Frontal cortex (tissue), 4 donors: ENCODE measurements around the gene C1R. TPM values are rescaled to one million over a fixed set of nuclear protein-coding genes. Genes with fewer than 3 reads are reported as not detected.
"Not testable (repeated sequence)": the region's sequence is repeated elsewhere in the genome, so short reads cannot be mapped to it uniquely, and the experiment has no call there.

ENCODE experiments used
- DNase-seq, 2 donors: peaks; one replicate each; pipeline ENCODE4 v3.0.0; 2012; ENCODE audit warnings: low spot score in 2 of 2
- FAIRE-seq: peaks from 2 replicates; lab custom pipeline; 2012; peaks lifted over from hg19 to GRCh38; lab: Jason Lieb, UNC
- total RNA-seq: library from RNA; depleted of rRNA; stranded (reverse); fragments of >200 nt; gene quantifications from one replicate; pipeline ENCODE4 v1.2.3, GENCODE V29; 2014
- donor health status: control.
- donor health status: control.
- donor health status: control.

Gene C1R
- total RNA-seq, 1 donor from 2014 or later = 3.7 TPM

DNA sequence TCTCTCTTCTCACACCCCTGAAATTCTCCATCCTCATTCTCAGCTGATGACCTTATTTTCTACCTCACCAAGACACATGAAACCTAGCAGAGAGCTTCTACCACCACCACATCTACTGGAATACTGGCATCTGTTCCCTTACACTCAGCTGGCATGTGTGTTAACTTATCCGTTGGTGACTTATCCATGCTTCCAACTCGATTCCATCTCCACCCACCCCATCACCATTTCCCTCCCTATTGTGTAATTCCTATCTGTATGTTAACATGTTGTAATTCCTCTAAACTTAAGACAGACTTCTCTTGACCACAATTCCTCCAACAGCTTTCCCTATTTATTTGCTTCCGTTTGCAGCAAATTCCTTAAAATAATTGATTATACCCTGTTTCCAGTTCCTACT, 16.3 kb downstream of the C1R start:
- DNase-seq (no peak), FAIRE-seq (no peak)

DNA sequence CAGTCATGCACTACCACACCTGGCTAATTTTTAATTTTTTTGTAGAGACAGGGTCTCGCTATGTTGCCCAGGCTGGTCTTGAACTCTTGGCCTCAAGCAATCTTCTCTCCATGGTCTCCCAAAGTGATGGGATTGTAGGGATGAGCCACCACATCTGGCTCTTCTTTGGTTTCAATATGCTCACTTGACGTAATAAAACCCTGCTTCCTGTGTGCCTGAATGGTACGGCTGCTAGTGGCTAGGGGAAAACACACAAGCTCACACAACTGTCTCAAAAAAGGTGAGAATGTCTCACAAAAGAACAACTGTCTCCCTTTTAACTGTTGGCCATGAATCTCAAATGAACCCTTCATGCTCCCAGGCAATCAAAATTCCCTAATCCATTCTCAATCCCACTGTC, 16.7 kb downstream of the C1R start:
- DNase-seq (no peak), FAIRE-seq (no peak)

DNA sequence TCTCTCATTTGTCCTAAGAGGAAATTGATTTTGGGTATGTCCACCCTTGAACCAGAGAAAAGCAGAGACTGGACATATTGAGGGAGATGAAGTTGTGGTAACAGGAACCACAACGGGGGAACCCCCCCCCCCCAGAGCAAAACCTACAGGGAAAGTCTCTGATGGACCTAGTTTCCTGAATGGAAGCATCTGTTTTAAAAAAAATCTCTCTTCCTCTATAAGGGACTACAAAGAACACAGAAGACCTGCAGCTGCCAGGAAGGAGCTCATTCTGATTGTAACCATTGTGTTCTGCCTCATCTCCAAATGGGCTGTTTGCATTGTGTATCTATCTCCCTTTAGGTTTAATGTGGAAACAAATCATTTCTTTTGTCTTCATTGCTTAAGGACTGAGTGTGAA, 18.3 kb downstream of the C1R start:
- FAIRE-seq (no peak), DNase-seq (no peak)

DNA sequence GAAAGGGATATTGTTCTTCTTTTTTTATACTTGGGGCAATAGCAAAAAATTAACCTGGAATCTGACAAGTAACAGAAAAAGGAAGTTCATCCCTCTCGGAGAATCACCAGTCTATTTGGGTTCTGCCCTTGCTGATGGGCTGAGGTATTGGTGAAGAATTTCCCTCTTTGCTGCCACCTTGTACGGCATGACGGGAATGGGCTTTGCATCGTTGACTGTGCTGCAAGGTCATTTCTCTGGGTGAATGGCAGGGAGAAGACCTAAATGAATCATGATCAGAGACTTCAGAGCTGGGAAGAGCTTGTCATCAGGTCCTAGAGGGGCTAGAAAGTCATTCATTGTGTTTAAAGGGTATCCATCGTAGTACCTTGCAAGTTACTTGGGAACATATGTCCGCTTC, 19.7 kb downstream of the C1R start:
- no peak for DNase-seq
- FAIRE-seq = no peak

DNA sequence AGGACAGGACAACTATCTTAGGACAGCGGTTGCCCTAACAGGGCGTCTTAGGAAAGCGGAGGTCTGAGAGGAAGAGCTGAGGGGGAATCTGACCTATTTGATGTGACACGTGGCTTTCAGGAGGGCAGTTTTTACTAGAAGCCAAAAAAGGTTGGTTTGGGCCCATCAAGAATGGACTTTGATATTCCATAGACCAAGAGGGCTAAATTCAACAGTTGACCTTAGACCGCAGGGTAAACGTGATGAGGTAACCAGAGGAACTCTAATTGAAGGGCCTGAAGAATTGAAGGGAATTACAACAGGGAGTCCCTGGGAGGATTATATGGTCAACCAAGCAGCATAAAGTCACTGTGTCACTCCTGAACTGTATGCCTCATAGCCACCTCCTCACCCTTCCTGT, 20.2 kb downstream of the C1R start:
- DNase-seq (no peak), FAIRE-seq (no peak)

DNA sequence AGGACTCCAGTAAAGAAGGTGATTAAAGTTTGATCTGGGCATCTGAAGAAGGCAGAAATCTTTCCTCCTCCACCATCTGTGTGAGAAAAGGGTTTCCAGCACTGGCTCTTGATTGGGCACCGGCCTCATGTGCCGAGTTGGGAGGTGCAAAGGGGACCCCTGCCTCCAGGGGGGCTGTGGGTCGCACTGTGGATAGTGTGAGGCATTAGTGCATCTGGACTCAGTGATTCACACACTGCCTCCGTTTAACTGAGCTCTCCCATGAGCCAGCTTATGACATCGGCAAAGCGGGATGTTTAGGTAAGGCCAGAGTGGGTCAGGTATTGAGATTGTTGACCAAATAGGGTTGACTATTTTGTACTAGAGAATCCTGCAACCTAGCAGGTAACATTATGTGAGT, 22.9 kb downstream of the C1R start:
- FAIRE-seq (no peak), DNase-seq (no peak)

DNA sequence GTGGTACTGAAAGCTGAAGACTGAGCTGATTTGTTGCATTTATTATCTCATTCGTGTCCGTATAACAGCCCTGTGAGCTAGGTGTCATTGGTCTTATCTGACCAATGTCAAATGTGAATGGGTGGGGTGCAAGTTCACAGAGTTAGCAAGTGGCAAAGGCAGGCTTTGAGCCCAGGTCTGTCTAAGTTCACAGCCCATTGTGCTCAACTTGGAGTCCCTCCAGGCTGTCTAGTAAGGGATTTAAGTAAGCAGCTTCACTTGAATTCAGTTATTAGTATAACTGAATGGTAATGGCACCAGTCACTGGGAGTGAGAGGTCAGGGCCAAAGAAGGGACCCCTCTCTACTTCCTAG, 23.3 kb downstream of the C1R start:
- DNase-seq = no peak
- FAIRE-seq = no peak

DNA sequence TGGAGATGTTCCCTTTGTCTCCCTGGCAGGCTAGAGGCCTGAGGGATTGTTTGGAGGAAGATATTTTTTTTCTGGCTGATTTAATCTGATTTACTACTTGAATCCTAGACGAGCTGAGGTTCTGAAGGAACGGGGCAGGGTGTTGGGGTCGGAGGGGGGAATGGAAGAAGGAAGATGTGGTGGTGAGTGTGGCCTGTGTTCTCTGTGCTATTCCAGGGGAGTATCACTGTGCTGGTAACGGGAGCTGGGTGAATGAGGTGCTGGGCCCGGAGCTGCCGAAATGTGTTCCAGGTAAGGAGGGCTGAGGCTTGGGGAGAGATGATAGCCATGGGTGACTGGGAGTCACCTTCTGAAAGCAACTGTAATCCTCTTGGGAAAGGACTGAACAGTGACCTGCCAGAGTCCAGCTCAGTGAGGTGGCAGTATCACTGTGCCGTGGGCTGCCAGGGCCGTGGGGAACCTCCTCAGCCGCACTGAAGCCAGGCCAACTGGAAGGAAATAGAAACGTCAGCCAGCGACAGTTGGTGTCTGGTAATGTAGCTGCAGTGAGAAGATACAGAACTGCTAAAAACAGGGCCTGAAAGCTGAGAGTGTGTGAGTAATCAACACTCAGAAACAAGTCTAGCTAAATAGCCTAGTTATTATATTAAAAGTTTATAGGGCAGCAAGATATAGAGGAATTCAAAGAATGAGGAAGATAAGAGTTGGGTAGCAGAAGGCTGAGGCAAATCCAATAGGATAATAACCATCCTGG, 23.8 kb downstream of the C1R start:
- DNase-seq = no peak
- FAIRE-seq = no peak

DNA sequence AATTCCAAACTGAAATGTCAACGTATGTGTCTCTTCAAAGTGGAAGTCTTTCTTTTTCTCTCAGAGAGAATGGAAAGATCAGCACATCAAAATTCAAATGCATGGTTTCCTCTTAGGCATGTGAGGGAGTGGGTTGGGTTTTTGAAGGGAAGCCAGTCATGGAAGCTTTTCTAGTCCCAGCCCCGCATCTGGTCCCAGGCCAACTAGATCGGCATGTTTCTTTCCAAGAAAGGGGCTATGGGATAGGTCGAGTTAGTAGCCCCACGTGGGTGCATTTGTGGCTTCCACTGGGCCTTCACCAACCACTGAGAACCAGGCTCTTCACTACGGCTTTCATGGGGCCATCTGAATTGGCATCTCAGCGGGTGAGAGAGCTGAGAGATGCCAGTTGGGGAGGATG, 25.1 kb downstream of the C1R start:
- DNase-seq (no peak), FAIRE-seq (no peak)

DNA sequence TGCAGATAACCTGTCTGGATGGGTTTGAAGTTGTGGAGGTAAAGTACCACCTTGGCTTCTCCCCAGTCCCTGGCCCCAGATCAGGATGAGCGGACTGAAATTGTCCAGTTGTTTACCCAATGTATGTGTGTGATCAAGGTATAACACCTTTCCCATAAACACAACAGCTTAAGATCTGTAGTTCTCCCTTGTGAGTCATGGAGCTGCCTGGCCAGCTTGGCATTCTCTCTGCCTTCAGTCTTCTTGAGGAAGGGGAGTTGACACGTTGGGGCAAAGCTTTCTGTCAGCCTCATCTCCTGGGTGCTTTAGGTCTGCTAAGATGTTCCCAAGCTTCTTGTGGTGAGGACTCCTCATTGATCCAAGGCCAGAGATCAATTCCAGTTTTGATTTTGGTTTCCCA, 25.6 kb downstream of the C1R start:
- DNase-seq = no peak
- FAIRE-seq = no peak

DNA sequence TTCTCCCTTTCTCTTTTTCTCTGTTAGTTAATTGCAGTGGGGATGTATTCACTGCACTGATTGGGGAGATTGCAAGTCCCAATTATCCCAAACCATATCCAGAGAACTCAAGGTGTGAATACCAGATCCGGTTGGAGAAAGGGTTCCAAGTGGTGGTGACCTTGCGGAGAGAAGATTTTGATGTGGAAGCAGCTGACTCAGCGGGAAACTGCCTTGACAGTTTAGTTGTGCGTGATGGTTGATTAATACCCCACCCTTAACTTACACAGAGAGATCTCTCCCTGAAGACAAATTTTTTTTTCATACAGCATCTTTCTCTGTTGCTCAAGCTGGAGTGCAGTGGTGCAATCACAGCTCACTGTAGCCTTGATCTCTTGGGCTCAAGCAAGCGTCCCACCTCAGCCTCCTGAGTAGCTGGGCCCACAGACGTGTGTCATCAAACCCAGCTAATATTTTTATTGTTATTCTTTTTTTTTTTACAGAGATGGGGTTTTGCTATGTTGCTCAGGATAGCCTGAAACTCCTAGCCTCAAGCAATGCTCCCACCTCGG, 27.1 kb downstream of the C1R start:
- DNase-seq = no peak
- no peak for FAIRE-seq

DNA sequence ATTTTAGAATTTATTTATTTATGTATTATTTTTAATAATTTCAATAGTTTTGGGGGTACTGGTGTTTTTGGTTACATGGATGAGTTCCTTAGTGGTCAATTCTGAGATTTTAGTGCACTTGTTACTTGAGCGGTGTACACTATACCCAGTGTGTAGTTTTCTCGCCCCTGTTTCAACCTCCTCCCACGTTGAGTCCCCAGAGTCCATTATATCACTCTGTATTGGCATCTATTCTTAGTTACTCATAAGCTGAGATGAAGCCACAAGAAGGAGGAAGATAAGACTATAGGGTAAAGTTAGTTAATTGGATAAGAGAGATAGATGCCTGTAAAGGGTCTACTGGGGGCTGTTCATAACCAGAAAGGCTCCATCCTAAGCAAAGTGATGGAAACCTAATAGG, 27.7 kb downstream of the C1R start:
- DNase-seq (no peak), FAIRE-seq (no peak)

DNA sequence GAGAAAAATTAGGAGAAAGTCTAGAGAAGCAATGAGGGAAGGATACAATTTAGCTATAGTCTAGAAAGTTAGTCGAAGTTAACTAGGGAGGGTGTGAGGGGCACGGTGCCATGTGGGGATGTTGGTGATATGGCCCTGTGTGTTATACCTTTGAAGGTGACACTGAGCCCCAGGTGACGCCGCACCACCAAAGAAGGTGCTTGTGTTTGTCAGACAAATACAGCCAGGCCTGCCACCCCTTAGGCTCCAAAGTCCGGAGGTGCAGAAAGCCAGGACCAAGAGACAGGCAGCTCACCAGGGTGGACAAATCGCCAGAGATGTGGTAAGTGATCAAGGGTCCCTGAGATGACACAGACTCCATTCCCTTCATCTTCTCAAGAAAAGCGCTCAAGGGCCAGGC, 30.6 kb downstream of the C1R start:
- DNase-seq (no peak), FAIRE-seq (no peak)

DNA sequence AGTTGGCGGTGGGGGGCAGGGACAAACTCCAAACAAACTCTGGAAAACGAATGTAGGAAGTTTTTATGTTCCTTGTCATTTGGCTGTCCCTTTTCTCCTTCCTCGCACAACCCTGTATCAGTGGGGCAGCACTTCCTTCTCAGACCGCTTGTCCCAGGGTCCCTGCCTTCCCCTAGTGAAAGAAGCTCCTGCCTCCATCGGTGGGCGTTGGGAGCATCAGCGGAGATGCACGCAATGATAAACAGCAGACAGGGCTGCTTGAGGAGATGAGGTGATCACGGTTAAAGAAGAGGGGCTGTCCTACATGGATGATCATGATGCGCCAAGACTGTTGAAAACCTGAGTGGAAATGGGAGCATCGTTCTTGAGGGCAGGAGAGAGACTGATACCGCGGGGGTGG, 31.1 kb downstream of the C1R start:
- FAIRE-seq = no peak
- no peak for DNase-seq

DNA sequence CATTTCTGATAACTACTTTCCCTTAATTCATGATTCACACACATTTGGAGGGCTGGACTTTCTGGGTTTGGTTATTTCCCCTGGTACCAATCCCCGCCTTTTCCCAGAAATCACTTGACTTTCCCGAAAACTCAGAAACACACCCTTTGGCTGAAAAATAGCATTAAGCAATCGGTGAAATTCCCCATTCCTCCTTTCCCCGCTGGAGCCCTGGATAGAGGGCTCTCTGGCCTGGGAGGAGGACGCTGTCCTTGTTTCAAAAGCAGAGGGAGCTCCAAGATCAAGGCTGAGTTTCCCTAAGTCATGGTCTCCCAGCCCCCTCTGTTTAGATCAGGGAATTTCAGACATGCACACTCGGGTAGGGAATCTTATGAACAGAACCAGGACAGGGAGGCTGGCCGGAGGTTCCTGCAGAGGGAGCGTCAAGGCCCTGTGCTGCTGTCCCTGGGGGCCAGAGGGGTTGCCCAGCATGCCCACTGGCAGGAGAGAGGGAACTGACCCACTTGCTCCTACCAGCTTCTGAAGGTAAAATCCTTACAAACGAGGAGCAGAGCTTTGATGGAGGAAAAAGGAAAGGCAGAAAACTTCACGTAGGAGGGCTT, 31.8 kb downstream of the C1R start, which contains the start of gene C1S:
Gene C1S (plus strand): TSS at position 366 of the 602 bp plus-strand sequence. CDS start 1,195 bp downstream, outside the sequence.
- peak; percentile 24 to 50 for DNase-seq
- FAIRE-seq = no peak

DNA sequence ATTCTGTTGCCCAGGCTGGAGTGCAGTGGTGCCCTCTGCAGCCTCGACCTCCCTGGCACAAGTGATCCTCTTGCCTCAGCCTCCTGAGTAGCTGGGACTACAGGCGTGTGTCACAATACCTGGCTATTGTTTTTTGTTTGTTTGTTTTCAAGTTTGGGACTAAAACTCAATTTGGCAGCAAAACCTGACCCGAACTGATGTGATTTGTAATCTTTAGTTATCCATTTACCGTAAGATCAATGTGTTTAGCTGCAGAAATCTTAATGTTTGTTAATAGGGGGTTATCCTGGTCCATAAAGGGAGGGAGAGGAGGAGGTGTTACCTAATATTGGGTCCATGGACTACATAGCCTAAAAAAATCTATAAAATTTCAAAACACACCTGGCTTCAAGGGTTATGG, 32.5 kb downstream of the C1R start:
- FAIRE-seq (no peak), DNase-seq (no peak)

DNA sequence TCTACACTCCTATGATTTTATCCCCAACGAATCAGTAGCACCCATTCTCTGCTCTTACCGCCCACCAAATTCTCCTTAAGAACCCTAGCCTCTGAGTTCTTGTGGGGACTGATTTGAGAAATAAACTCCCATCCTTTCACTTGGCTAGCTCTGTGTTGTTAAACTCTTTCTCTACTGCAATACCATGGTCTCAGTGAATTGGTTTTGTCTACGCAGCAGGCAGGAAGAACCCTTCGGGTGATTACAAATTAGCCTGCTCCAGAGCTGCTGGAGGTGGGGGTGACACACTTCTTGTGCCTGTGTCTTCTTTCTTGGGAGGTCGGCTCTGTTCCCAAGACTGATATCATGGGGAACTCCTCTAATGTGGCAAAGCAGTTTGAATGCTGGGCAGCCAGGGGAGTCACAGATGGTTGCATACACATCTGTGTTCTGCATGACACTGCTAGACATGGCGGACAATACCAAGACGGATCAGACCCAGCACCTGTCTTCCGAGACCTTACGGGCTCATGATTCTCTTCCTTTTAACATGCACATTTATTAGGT, 33.3 kb downstream of the C1R start:
- no peak for DNase-seq
- FAIRE-seq = no peak

DNA sequence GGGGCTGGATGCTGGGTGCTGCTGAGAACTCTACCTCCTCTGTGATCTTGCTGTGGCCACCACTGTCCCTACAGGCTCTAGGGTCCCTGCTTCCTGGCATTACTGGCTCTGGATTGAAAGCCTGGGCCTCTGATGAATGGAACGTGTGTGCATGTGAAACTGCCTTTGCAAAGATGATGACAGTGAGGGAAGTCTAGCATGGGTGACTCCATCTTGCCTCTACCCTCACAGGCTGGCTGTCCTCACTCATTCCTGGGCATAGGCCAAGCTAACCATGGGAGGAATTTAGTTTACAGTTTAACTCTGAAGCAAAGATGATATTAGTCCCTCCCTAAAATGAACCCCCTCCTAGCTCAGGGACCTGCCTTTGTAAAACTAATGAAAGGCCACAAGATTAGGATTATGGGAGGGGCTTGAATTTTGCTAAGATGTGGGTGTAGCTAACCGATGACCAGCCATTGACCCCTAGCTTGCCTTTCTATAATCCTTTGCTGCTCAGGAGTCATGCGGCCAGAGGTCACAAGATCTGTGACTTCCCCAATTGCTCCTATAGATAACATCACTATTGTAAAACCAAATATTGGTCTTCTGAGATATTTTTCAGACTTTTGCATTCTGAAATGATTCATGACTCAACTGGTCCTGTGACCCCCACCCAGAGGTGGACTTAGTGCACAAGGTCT, 33.9 kb downstream of the C1R start:
- FAIRE-seq (no peak), DNase-seq (no peak)

DNA sequence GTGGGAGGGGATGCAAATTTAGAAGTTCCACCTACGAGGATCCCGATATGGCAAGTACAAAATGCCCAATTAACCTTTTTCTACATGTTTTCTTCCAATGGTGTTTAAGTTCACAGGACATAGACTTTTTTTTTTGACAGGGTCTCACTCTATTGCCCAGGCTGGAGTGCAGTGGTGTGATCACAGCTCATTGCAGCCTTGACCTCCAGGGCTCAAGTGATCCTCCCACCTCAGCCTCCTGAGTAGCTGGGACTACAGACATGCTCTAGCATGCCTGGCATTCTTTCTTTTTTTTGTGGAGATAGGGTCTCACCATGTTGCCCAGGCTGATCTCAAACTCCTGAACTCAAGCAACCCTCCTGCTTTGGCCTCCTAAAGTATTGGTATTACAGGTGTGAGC, 36.5 kb downstream of the C1R start:
- not testable (repeated sequence) for FAIRE-seq, DNase-seq

DNA sequence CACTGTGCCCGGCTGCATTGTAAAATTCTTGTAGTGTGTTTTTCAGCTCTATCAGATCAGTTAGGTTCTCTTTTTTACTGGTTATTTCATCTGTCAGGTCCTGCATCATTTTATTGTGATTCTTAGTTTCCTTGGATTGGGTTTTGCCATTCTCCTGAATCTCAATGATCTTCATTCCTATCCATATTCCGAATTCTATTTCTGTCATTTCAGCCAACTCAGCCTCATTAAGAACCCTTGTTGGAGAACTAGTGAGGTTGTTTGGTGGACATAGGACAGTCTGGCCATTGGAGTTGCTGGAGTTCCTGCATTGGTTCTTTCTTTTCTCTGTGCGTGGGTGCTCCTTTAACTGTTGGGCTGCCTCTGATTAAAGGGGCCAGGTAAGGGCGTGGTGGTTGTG, 37.3 kb downstream of the C1R start:
- no peak for DNase-seq
- no peak for FAIRE-seq

DNA sequence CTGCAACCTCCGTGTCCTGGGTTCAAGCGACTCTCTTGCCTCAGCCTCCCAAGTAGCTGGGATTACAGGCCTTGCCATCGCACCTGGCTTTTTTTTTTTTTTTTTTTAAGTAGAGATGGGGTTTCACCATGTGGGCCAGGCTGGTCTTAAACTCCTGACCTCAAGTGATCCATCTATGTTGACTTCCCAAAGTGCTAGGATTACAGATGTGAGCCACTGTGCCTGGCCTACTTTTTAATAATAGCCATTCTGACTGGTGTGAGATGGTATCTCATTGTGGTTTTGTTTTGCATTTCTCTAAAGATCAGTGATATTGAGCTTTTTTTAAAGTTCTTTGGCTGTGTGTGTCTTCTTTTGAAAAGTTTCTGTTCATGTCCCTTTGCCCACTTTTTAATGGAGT, 42.3 kb downstream of the C1R start:
- DNase-seq, FAIRE-seq: not testable (repeated sequence)
